ENCODE results near the gene GAK. TPM values are rescaled to one million over a fixed set of nuclear protein-coding genes. Genes with fewer than 3 reads are reported as not detected.

The GAK gene
- total and polyA plus RNA-seq, 2 of the 4 experiments (the other 2 are of a cell fraction): 45.1 to 133 TPM

- H2AK5ac ChIP-seq (ENCODE audit: low read depth, low read length): no peak overlapping the region
- CTCF ChIA-PET: no interaction called here
- ATAC-seq (ENCODE audit: low read depth): no peak
Observed at GRCh38 chr4:968221-968620, 36.1 kb upstream of the GAK start.

More at GRCh38 chr4:968221-968620, 36.1 kb upstream of the GAK start:
- DNase-seq: no peak
- H2AK9ac ChIP-seq (replicated peaks; ENCODE audit: low read depth, low read length, poor library complexity): no peak overlapping the region
- no peak overlapping the region for H2BK120ac ChIP-seq (ENCODE audit: low read depth, low read length)
- H3K9me1 ChIP-seq (ENCODE audit: insufficient read depth, low read length): no peaks in the 10 kb centered on the region; the same call in 1 of the 2 replicates
- H4K5ac ChIP-seq (ENCODE audit: low read depth, low read length): no peak overlapping the region
- peaks cover 4% of the 10 kb centered on the region; the same call in 1 of the 2 replicates for H3K4me1 ChIP-seq (ENCODE audit: control insufficient read depth, insufficient read depth, low read length)
- in situ Hi-C loops (cut with MboI; ENCODE audit: low sequenced_read_pairs) (no loop called here), dilution Hi-C loops (cut with HindIII; ENCODE audit: low sequenced_read_pairs, unreplicated experiment) (no loop called here), intact Hi-C loops (cut with micrococcal nuclease) (no loop called here)
- no peaks in the 10 kb centered on the region for H3K9me3 ChIP-seq (ENCODE audit: control insufficient read depth, insufficient read depth, low read length)
- no peak overlapping the region for H3K4ac ChIP-seq (ENCODE audit: low read depth, low read length)
- H4K20me1 ChIP-seq (ENCODE audit: insufficient read depth, low read length): peaks cover 32% of the 10 kb centered on the region
- no peak overlapping the region for H3K18ac ChIP-seq (ENCODE audit: low read depth, low read length)
- peaks cover 13 to 24% of the 10 kb centered on the region in 2 experiments; a peak in 3 of 4 replicates for H3K79me1 ChIP-seq (ENCODE audit: low read depth in 1 of 2, low read length in 2 of 2)
- no peak overlapping the region for H3K14ac ChIP-seq (replicated peaks; ENCODE audit: low read depth, low read length)
- H3K27me3 ChIP-seq (ENCODE audit: control insufficient read depth, insufficient read depth, low read length): no peaks in the 10 kb centered on the region
- TF ChIP-seq CHD1 (IDR thresholded peaks at IDR 0.05; ENCODE audit: low read depth, low read length) (no peak), CTCF (conservative IDR thresholded peaks at IDR 0.05; ENCODE audit: low read depth, low read length) (no peak), CEBPB (IDR thresholded peaks at IDR 0.05; ENCODE audit: low read depth, low read length) (no peak), POLR2A (IDR thresholded peaks at IDR 0.05; ENCODE audit: low read depth, low read length) (no peak), ELK1 (IDR thresholded peaks at IDR 0.05; ENCODE audit: borderline replicate concordance, low read depth, low read length) (no peak)
- no peak overlapping the region for H3K9ac ChIP-seq (ENCODE audit: low read depth, low read length)
- H2AFZ ChIP-seq (replicated peaks; ENCODE audit: low read length, poor library complexity): no peak overlapping the region
- no peak overlapping the region for H2BK20ac ChIP-seq (ENCODE audit: low read depth, low read length)
- no CpG with 5 or more reads among the region's 24 CpGs for WGBS, 2 experiments (ENCODE audit: extremely low coverage in 2 of 2, insufficient read length in 1 of 2)
- H3K4me3 ChIP-seq (ENCODE audit: insufficient read depth, low read depth, low read length): no peak overlapping the region
- no peak overlapping the region for H4K91ac ChIP-seq (ENCODE audit: insufficient read depth, low read depth, low read length)
- H2BK15ac ChIP-seq (ENCODE audit: low read depth, low read length): no peak overlapping the region
- H3K4me2 ChIP-seq (ENCODE audit: low read depth, low read length): no peak overlapping the region
- no peak overlapping the region for H2BK5ac ChIP-seq (ENCODE audit: low read depth, low read length, poor library complexity, severe bottlenecking)
- POLR2A ChIA-PET (ENCODE audit: unreplicated experiment): no interaction called here
- peaks cover 33% of the 10 kb centered on the region; the same call in 1 of the 2 replicates for H3K36me3 ChIP-seq (ENCODE audit: control insufficient read depth, insufficient read depth, low read length)
- H4K8ac ChIP-seq (ENCODE audit: low read depth in 2 of 2, low read length in 2 of 2): no peak overlapping the region
- no peak overlapping the region for H3K23ac ChIP-seq (ENCODE audit: low read depth, low read length)
- no peak overlapping the region for H3K27ac ChIP-seq (ENCODE audit: insufficient read depth, low read length)
- no peak overlapping the region for H3K56ac ChIP-seq (ENCODE audit: extremely low read depth, insufficient read depth, low read length)
- BruUV-seq (replicated peaks): no TSS peak

Data from IMR-90 (cell line).